ENCODE data around the gene TBATA. TPM values are rescaled to one million over a fixed set of nuclear protein-coding genes. Genes with fewer than 3 reads are reported as not detected.

Gene TBATA
- total RNA-seq, 1 experiment from 2014 or later, result not detected

- H3K27ac Mint-ChIP-seq (ENCODE audit: unreplicated experiment), result no peak overlapping the region
- intact Hi-C loops (cut with micrococcal nuclease; ENCODE audit: unreplicated experiment), result no loop called here
- peaks cover 3% of the 10 kb centered on the region for H3K9me3 Mint-ChIP-seq (ENCODE audit: low read depth, unreplicated experiment)
- H3K4me3 Mint-ChIP-seq (ENCODE audit: low read depth, unreplicated experiment), result no peak overlapping the region
- no peaks in the 10 kb centered on the region for H3K36me3 Mint-ChIP-seq (ENCODE audit: insufficient read depth, unreplicated experiment)
- no TSS peak for BruUV-seq (replicated peaks)
- DNase-seq, result no peak
- no peaks in the 10 kb centered on the region for H3K4me1 Mint-ChIP-seq (ENCODE audit: low read depth, unreplicated experiment)
- CTCF ChIA-PET, result no interaction called here
- H3K27me3 Mint-ChIP-seq (ENCODE audit: unreplicated experiment), result peaks cover 92% of the 10 kb centered on the region
- TF ChIP-seq CTCF (IDR thresholded peaks at IDR 0.05; ENCODE audit: unreplicated experiment), result no peak
These were observed 19.2 kb downstream of the TBATA start for GRCh38 chr10:70765794-70766594.

GRCh38 chr10:70763567-70763966 lies 21.6 kb downstream of the TBATA start:
- no peak overlapping the region for H3K4me3 Mint-ChIP-seq (ENCODE audit: low read depth, unreplicated experiment)
- H3K27me3 Mint-ChIP-seq (ENCODE audit: unreplicated experiment), result peaks cover 100% of the 10 kb centered on the region
- TF ChIP-seq CTCF (IDR thresholded peaks at IDR 0.05; ENCODE audit: unreplicated experiment), result no peak
- peaks cover 3% of the 10 kb centered on the region for H3K9me3 Mint-ChIP-seq (ENCODE audit: low read depth, unreplicated experiment)
- no peaks in the 10 kb centered on the region for H3K36me3 Mint-ChIP-seq (ENCODE audit: insufficient read depth, unreplicated experiment)
- H3K27ac Mint-ChIP-seq (ENCODE audit: unreplicated experiment), result no peak overlapping the region
- no peaks in the 10 kb centered on the region for H3K4me1 Mint-ChIP-seq (ENCODE audit: low read depth, unreplicated experiment)
- no TSS peak for BruUV-seq (replicated peaks)
- CTCF ChIA-PET, result no interaction called here
- DNase-seq, result no peak
- intact Hi-C loops (cut with micrococcal nuclease; ENCODE audit: unreplicated experiment), result no loop called here

GRCh38 chr10:70762441-70763175 lies 22.6 kb downstream of the TBATA start:
- DNase-seq, result no peak
- TF ChIP-seq CTCF (IDR thresholded peaks at IDR 0.05; ENCODE audit: unreplicated experiment), result no peak
- H3K4me3 Mint-ChIP-seq (ENCODE audit: low read depth, unreplicated experiment), result no peak overlapping the region
- H3K27ac Mint-ChIP-seq (ENCODE audit: unreplicated experiment), result no peak overlapping the region
- CTCF ChIA-PET, result no interaction called here
- H3K4me1 Mint-ChIP-seq (ENCODE audit: low read depth, unreplicated experiment), result no peaks in the 10 kb centered on the region
- H3K9me3 Mint-ChIP-seq (ENCODE audit: low read depth, unreplicated experiment), result peaks cover 3% of the 10 kb centered on the region
- no TSS peak for BruUV-seq (replicated peaks)
- H3K36me3 Mint-ChIP-seq (ENCODE audit: insufficient read depth, unreplicated experiment), result no peaks in the 10 kb centered on the region
- intact Hi-C loops (cut with micrococcal nuclease; ENCODE audit: unreplicated experiment), result no loop called here
- peaks cover 100% of the 10 kb centered on the region for H3K27me3 Mint-ChIP-seq (ENCODE audit: unreplicated experiment)

- Mint-ChIP-seq H3K4me1 (ENCODE audit: low read depth, unreplicated experiment) (no peaks in the 10 kb centered on the region), H3K36me3 (ENCODE audit: insufficient read depth, unreplicated experiment) (no peaks in the 10 kb centered on the region), H3K4me3 (ENCODE audit: low read depth, unreplicated experiment) (no peak overlapping the region), H3K27ac (ENCODE audit: unreplicated experiment) (no peak overlapping the region), H3K27me3 (ENCODE audit: unreplicated experiment) (peaks cover 100% of the 10 kb centered on the region), H3K9me3 (ENCODE audit: low read depth, unreplicated experiment) (peaks cover 3% of the 10 kb centered on the region)
- CTCF ChIA-PET, result interaction anchor here (0.6 to 1.3 kb wide), 2 partner anchors 105 to 213 kb away, joined by 4 to 5 read pairs; no protein-coding TSS in a partner anchor
- no TSS peak for BruUV-seq (replicated peaks)
- TF ChIP-seq CTCF (IDR thresholded peaks at IDR 0.05; ENCODE audit: unreplicated experiment), result no peak
- no peak for DNase-seq
- intact Hi-C loops (cut with micrococcal nuclease; ENCODE audit: unreplicated experiment), result no loop called here
These were observed 23.3 kb downstream of the TBATA start for GRCh38 chr10:70761727-70762350.

Measured in Calu3 (cell line).